Prostate gland (tissue), 2 donors: Measurements from ENCODE around the gene ADCY3.

Source experiments
- POLR2AphosphoS5 ChIP-seq: sonication (generic); formaldehyde crosslinking; IDR thresholded peaks from one replicate; pipeline ENCODE4 v1.6.1; 2017; ENCODE audit warnings: antibody characterized with exemption
- TF ChIP-seq, protein P1 (sequence below), 4 experiments: fragments of 200-600 bp in 2 of 4; fragments of 450-650 bp in 2 of 4; sonication (generic) in 2 of 4; IDR thresholded peaks; 1 replicate in 3 of 4; 2 replicates in 1 of 4; pipeline ENCODE4 v1.5.1; 2016 to 2019; ENCODE audit warnings: antibody characterized with exemption in 4 of 4, mild to moderate bottlenecking in 2 of 4, moderate library complexity in 2 of 4

DNA sequence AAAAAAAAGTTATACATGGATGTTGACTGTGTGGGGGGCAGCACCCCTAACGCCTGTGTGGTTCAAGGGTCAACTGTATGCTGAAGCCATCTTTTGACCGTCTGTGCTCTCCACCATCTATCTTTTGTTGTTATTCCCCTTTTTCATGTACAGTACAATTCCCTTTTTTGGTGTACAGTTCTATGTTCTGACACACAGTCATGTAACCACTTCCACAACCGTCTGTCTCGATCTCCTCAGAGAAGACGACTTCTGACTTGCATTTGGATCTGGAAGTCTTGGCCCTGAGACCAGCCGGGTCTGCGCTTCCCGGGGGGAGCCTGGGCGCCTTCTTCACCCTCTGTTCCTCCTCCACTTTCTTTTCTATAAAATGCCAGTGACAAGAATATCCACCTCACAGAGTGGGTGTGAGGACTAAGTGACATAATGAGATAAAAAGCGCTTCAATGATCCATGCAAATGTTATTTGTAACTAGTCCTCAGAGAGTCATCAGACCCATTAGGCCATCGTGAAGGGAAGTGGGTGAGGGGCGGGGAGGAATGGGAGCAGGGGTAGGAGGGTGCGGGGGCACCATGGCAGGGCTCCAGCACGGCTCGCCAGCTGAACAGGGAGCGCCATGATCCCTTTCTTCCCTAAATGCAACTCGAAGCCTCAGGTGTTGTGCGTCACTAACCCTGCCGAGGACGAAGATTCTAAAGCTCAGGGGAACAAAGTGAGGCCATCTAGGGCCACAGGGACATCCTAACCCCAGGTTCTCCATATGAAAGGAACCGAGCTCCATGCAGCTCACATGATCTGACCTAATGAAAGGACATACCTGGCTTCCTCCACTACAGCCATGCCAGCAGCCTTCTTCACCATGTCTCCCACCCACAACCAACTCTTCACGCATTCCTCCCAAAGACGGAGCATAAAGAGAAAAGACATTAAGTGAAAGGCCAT, 16.6 kb downstream of the ADCY3 start:
- TF ChIP-seq, protein P1, sequence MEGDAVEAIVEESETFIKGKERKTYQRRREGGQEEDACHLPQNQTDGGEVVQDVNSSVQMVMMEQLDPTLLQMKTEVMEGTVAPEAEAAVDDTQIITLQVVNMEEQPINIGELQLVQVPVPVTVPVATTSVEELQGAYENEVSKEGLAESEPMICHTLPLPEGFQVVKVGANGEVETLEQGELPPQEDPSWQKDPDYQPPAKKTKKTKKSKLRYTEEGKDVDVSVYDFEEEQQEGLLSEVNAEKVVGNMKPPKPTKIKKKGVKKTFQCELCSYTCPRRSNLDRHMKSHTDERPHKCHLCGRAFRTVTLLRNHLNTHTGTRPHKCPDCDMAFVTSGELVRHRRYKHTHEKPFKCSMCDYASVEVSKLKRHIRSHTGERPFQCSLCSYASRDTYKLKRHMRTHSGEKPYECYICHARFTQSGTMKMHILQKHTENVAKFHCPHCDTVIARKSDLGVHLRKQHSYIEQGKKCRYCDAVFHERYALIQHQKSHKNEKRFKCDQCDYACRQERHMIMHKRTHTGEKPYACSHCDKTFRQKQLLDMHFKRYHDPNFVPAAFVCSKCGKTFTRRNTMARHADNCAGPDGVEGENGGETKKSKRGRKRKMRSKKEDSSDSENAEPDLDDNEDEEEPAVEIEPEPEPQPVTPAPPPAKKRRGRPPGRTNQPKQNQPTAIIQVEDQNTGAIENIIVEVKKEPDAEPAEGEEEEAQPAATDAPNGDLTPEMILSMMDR (IDR thresholded peaks at IDR 0.05): no peak
- TF ChIP-seq POLR2AphosphoS5: no peak
